Sigmoid colon (tissue), 7 donors: ENCODE measurements around the gene CRYBB2. TPM values are rescaled to one million over a fixed set of nuclear protein-coding genes. Genes with fewer than 3 reads are reported as not detected.
"Not testable (repeated sequence)": the region's sequence is repeated elsewhere in the genome, so short reads cannot be mapped to it uniquely, and the experiment has no call there.

Source experiments
- DNase-seq: peaks from one replicate; pipeline ENCODE4 v3.0.0-alpha.2; 2019
- H3K27ac ChIP-seq, 4 donors: fragments of 200-600 bp; sonication (generic); one replicate each; pipeline ENCODE4 v1.5.1; 2016 to 2019; ENCODE audit warnings: mild to moderate bottlenecking in 1 of 4
- H3K27me3 ChIP-seq, 3 donors: fragments of 200-600 bp; sonication (generic); one replicate each; pipeline ENCODE4 v1.5.1; 2019; ENCODE audit warnings: mild to moderate bottlenecking in 1 of 3
- H3K36me3 ChIP-seq, 4 donors: fragments of 200-600 bp; sonication (generic); one replicate each; pipeline ENCODE4 v1.5.1; 2016 to 2019
- H3K4me1 ChIP-seq, 4 donors: fragments of 200-600 bp; sonication (generic); one replicate each; pipeline ENCODE4 v1.5.1; 2017 to 2019
- H3K4me3 ChIP-seq, 4 donors: fragments of 200-600 bp; sonication (generic); one replicate each; pipeline ENCODE4 v1.5.1; 2017 to 2019; ENCODE audit warnings: mild to moderate bottlenecking in 2 of 4, moderate library complexity in 1 of 4
- H3K9me3 ChIP-seq, 4 donors: fragments of 200-600 bp in 3 of 4; sonication (generic) in 3 of 4; one replicate each; pipeline versions ENCODE4 v1.5.1 to v1.6.1; 2013 to 2019
- CTCF ChIP-seq, 4 experiments: fragments of 450-650 bp in 3 of 4; fragments of 200-600 bp in 1 of 4; IDR thresholded peaks; one replicate each; pipeline ENCODE4 v1.5.1; 2016 to 2019; ENCODE audit warnings: antibody characterized with exemption in 4 of 4, mild to moderate bottlenecking in 3 of 4, moderate library complexity in 2 of 4
- EP300 ChIP-seq, 4 donors: sonication (generic); formaldehyde crosslinking; IDR thresholded peaks; one replicate each; pipeline ENCODE4 v1.6.1; 2017; ENCODE audit warnings: antibody characterized with exemption in 4 of 4
- POLR2A ChIP-seq, 2 donors: fragments of 450-650 bp; IDR thresholded peaks; one replicate each; pipeline ENCODE4 v1.6.1; 2016; ENCODE audit warnings: antibody characterized with exemption in 2 of 2, mild to moderate bottlenecking in 2 of 2, moderate library complexity in 2 of 2
- POLR2AphosphoS5 ChIP-seq, 4 donors: sonication (generic); formaldehyde crosslinking; IDR thresholded peaks; one replicate each; pipeline ENCODE4 v1.6.1; 2017; ENCODE audit warnings: antibody characterized with exemption in 4 of 4
- WGBS, 2 donors: extraction: QIAGEN DNeasy Blood & Tissue Kit; methylation state at CpG; one replicate each; pipeline ENCODE4 v1.1.7; 2013; 5-methylcytosine and 5-hydroxymethylcytosine counted together
- intact Hi-C: fragments of 100-400 bp; cut with DNase I; formaldehyde crosslinking; loops from one replicate; pipeline ENCODE4 v1.15.1; 2023
- polyA plus RNA-seq, 3 donors: library from polyadenylated mRNA; stranded (reverse); fragments of 200-250 nt; gene quantifications; one replicate each; pipeline ENCODE4 v1.2.3, GENCODE V29; 2013
- total RNA-seq, 4 donors: library from RNA; depleted of rRNA; stranded (reverse); fragments of >200 nt; gene quantifications; one replicate each; pipeline ENCODE4 v1.1.0, GENCODE V29; 2016
- donor health status: healthy with polysubstance abuse.
- donor health status: Bipolar disorder and iron deficiency.
- donor health status: healthy.

Gene CRYBB2
- total and polyA plus RNA-seq, 7 donors, result 0.32 to 1.1 TPM; not detected in 5

- Histone ChIP-seq H3K4me1 (no peaks in the 10 kb centered on the region), H3K9me3 (peaks cover 0 to 5% (median 0%) of the 10 kb centered on the region in 4 donors), H3K4me3 (no peak overlapping the region), H3K27me3 (no peaks in the 10 kb centered on the region), H3K36me3 (peaks cover 0 to 31% (median 4%) of the 10 kb centered on the region in 4 donors), H3K27ac (no peak overlapping the region)
- no peak for TF ChIP-seq POLR2AphosphoS5 (IDR thresholded peaks at IDR 0.05)
- TF ChIP-seq EP300 (IDR thresholded peaks at IDR 0.05), result no peak
- no peak for TF ChIP-seq POLR2A (IDR thresholded peaks at IDR 0.05)
- WGBS, 2 donors, result 83 to 84% methylated on average over 6 of the region's 6 CpGs
- intact Hi-C loops, result no loop called here
- DNase-seq, result no peak
These were observed 44.5 kb upstream of the CRYBB2 start for GRCh38 chr22:25174888-25175411.

GRCh38 chr22:25176175-25176574 is 43.3 kb upstream of the CRYBB2 start:
- Histone ChIP-seq H3K27ac (no peak overlapping the region), H3K4me1 (no peaks in the 10 kb centered on the region), H3K27me3 (no peaks in the 10 kb centered on the region), H3K9me3 (peaks cover 0 to 5% (median 0%) of the 10 kb centered on the region in 4 donors), H3K4me3 (no peak overlapping the region), H3K36me3 (peaks cover 0 to 31% (median 4%) of the 10 kb centered on the region in 4 donors)
- no peak for DNase-seq
- WGBS, 2 donors, result 95 to 97% methylated on average over 6 of the region's 6 CpGs
- no peak for TF ChIP-seq EP300 (IDR thresholded peaks at IDR 0.05)
- TF ChIP-seq POLR2AphosphoS5 (IDR thresholded peaks at IDR 0.05), result no peak
- TF ChIP-seq POLR2A (IDR thresholded peaks at IDR 0.05), result no peak
- no peak for TF ChIP-seq CTCF (IDR thresholded peaks at IDR 0.05)
- intact Hi-C loops, result no loop called here

GRCh38 chr22:25176799-25177198 is 42.6 kb upstream of the CRYBB2 start:
- H3K27me3 ChIP-seq, result no peaks in the 10 kb centered on the region
- no peaks in the 10 kb centered on the region for H3K4me1 ChIP-seq
- peaks cover 0 to 5% (median 0%) of the 10 kb centered on the region in 4 donors for H3K9me3 ChIP-seq
- WGBS, 2 donors, result 89 to 90% methylated on average over 3 of the region's 3 CpGs
- intact Hi-C loops, result no loop called here
- H3K27ac ChIP-seq, result no peak overlapping the region
- H3K4me3 ChIP-seq, result no peak overlapping the region
- peaks cover 0 to 31% (median 4%) of the 10 kb centered on the region in 4 donors for H3K36me3 ChIP-seq
- no peak for DNase-seq
- TF ChIP-seq EP300 (IDR thresholded peaks at IDR 0.05), result no peak
- TF ChIP-seq POLR2AphosphoS5 (IDR thresholded peaks at IDR 0.05), result no peak
- no peak for TF ChIP-seq CTCF (IDR thresholded peaks at IDR 0.05)
- no peak for TF ChIP-seq POLR2A (IDR thresholded peaks at IDR 0.05)

GRCh38 chr22:25177226-25177625 is 42.2 kb upstream of the CRYBB2 start:
- no peak overlapping the region for H3K27ac ChIP-seq
- intact Hi-C loops, result no loop called here
- no peak overlapping the region for H3K4me3 ChIP-seq
- DNase-seq, result no peak
- no peak for TF ChIP-seq EP300 (IDR thresholded peaks at IDR 0.05)
- H3K4me1 ChIP-seq, result no peaks in the 10 kb centered on the region
- peaks cover 0 to 31% (median 4%) of the 10 kb centered on the region in 4 donors for H3K36me3 ChIP-seq
- H3K27me3 ChIP-seq, result no peaks in the 10 kb centered on the region
- WGBS, 2 donors, result 93 to 94% methylated on average over 13 of the region's 13 CpGs
- peaks cover 0 to 5% (median 0%) of the 10 kb centered on the region in 4 donors for H3K9me3 ChIP-seq

GRCh38 chr22:25177895-25178294 is 41.5 kb upstream of the CRYBB2 start:
- intact Hi-C loops, result no loop called here

GRCh38 chr22:25178348-25178747 is 41.1 kb upstream of the CRYBB2 start:
- 88 to 89% methylated on average over 6 of the region's 6 CpGs for WGBS, 2 donors
- not testable (repeated sequence) for DNase-seq, H3K4me3 ChIP-seq

More at GRCh38 chr22:25177895-25178294, 41.5 kb upstream of the CRYBB2 start:
- DNase-seq, result no peak
- TF ChIP-seq CTCF (IDR thresholded peaks at IDR 0.05) (no peak), EP300 (IDR thresholded peaks at IDR 0.05) (no peak), POLR2AphosphoS5 (IDR thresholded peaks at IDR 0.05) (no peak), POLR2A (IDR thresholded peaks at IDR 0.05) (no peak)
- no peaks in the 10 kb centered on the region for H3K4me1 ChIP-seq
- H3K27me3 ChIP-seq, result no peaks in the 10 kb centered on the region
- H3K4me3 ChIP-seq, result no peak overlapping the region
- peaks cover 0 to 5% (median 0%) of the 10 kb centered on the region in 4 donors for H3K9me3 ChIP-seq
- 94 to 95% methylated on average over 9 of the region's 9 CpGs for WGBS, 2 donors
- H3K36me3 ChIP-seq, result peaks cover 0 to 31% (median 4%) of the 10 kb centered on the region in 4 donors
- no peak overlapping the region for H3K27ac ChIP-seq

GRCh38 chr22:25178869-25179631 is 40.4 kb upstream of the CRYBB2 start:
- H3K27ac ChIP-seq, DNase-seq, intact Hi-C loops, H3K9me3 ChIP-seq, H3K27me3 ChIP-seq, H3K4me3 ChIP-seq, H3K4me1 ChIP-seq: not testable (repeated sequence)
- peaks cover 0 to 31% (median 4%) of the 10 kb centered on the region in 4 donors for H3K36me3 ChIP-seq
- WGBS, 2 donors, result 81 to 93% methylated on average over 49 to 52 of the region's 63 CpGs

More at GRCh38 chr22:25178348-25178747, 41.1 kb upstream of the CRYBB2 start:
- H3K4me1 ChIP-seq, intact Hi-C loops, H3K27ac ChIP-seq, H3K9me3 ChIP-seq, H3K27me3 ChIP-seq: not testable (repeated sequence)
- peaks cover 0 to 31% (median 4%) of the 10 kb centered on the region in 4 donors for H3K36me3 ChIP-seq
